GM12892 (cell line): ENCODE data around the gene RPL35.

Experiments
- POLR2AphosphoS5 ChIP-seq: IDR thresholded peaks from 2 replicates; pipeline ENCODE4 v1.6.1; 2011; ENCODE audit warnings: low read depth, low read length, control low read depth
- TAF1 ChIP-seq: IDR thresholded peaks from 2 replicates; pipeline ENCODE4 v1.6.1; 2011; ENCODE audit warnings: low read depth, mild to moderate bottlenecking, control low read depth, low read length, borderline replicate concordance

GRCh38 chr9:124857533-124858162 is 4.1 kb downstream of the RPL35 start:
- TF ChIP-seq POLR2AphosphoS5: no peak
- no peak for TF ChIP-seq TAF1
